Fibroblast of lung (primary cell): ENCODE measurements around the gene NR3C1.

ENCODE experiments used
- CTCF ChIP-seq, 2 donors: IDR thresholded peaks in 1 of 2; conservative IDR thresholded peaks in 1 of 2; 1 replicate in 1 of 2; 2 replicates in 1 of 2; pipeline ENCODE4 v1.5.1; 2011 to 2012; ENCODE audit warnings: low read length in 2 of 2, control low read depth in 1 of 2, inconsistent platforms in 1 of 2, low read depth in 1 of 2, mild to moderate bottlenecking in 1 of 2
- EZH2 ChIP-seq: IDR thresholded peaks from 2 replicates; pipeline ENCODE4 v1.5.1; 2012; ENCODE audit warnings: low read length, control low read depth, mild to moderate bottlenecking; ENCODE audit errors: missing control alignments

GRCh38 chr5:143416411-143416810 is 12.9 kb upstream of the NR3C1 start:
- TF ChIP-seq CTCF (conservative IDR thresholded peaks at IDR 0.05 in 1 of 2, IDR thresholded peaks at IDR 0.05 in 1 of 2; ENCODE audit: low read depth in 1 of 2, low read length in 2 of 2) (no peak), EZH2 (no peak)
